ENCODE data around the gene HIBCH. TPM values are rescaled to one million over a fixed set of nuclear protein-coding genes. Genes with fewer than 3 reads are reported as not detected.

HIBCH gene
- total and polyA plus RNA-seq, 2 of the 4 experiments (the other 2 are of a cell fraction): 8.8 to 11.9 TPM

GRCh38 chr2:190215620-190216019 lies 104.0 kb downstream of the HIBCH start:
- H4K91ac ChIP-seq (ENCODE audit: insufficient read depth, low read depth, low read length): no peak overlapping the region
- H3K4me2 ChIP-seq (ENCODE audit: low read depth, low read length): no peak overlapping the region
- H3K27ac ChIP-seq (ENCODE audit: insufficient read depth, low read length): no peak overlapping the region
- ChIA-PET CTCF (interaction anchor here (0.6 kb wide), 1 partner anchor 104 kb away, joined by 3 read pairs; no protein-coding TSS in a partner anchor), POLR2A (ENCODE audit: unreplicated experiment) (no interaction called here)
- no peak overlapping the region for H3K4ac ChIP-seq (ENCODE audit: low read depth, low read length)
- in situ Hi-C loops (cut with MboI; ENCODE audit: low sequenced_read_pairs) (no loop called here), intact Hi-C loops (cut with micrococcal nuclease) (no loop called here), dilution Hi-C loops (cut with HindIII; ENCODE audit: low sequenced_read_pairs, unreplicated experiment) (no loop called here)
- H3K56ac ChIP-seq (ENCODE audit: extremely low read depth, insufficient read depth, low read length): no peak overlapping the region
- WGBS, 2 experiments (ENCODE audit: extremely low coverage in 2 of 2, insufficient read length in 1 of 2): 32% methylated on average over 3 of the region's 3 CpGs; no CpG with 5 or more reads in 1 of the 2 experiments
- no peak overlapping the region for H3K18ac ChIP-seq (ENCODE audit: low read depth, low read length)
- no peak overlapping the region for H2AK5ac ChIP-seq (ENCODE audit: low read depth, low read length)
- H4K5ac ChIP-seq (ENCODE audit: low read depth, low read length): no peak overlapping the region
- no peak overlapping the region for H2BK120ac ChIP-seq (ENCODE audit: low read depth, low read length)
- peaks cover 4% of the 10 kb centered on the region; the same call in 1 of the 2 replicates for H3K36me3 ChIP-seq (ENCODE audit: control insufficient read depth, insufficient read depth, low read length)
- no peak for TF ChIP-seq MAZ (IDR thresholded peaks at IDR 0.05; ENCODE audit: borderline replicate concordance, low read depth, low read length)
- no peak overlapping the region for H2BK15ac ChIP-seq (ENCODE audit: low read depth, low read length)
- H3K27me3 ChIP-seq (ENCODE audit: control insufficient read depth, insufficient read depth, low read length): no peaks in the 10 kb centered on the region
- DNase-seq: no peak
- H4K20me1 ChIP-seq (ENCODE audit: insufficient read depth, low read length): no peaks in the 10 kb centered on the region
- no peaks in the 10 kb centered on the region for H3K4me1 ChIP-seq (ENCODE audit: control insufficient read depth, insufficient read depth, low read length)
- no peak for ATAC-seq (ENCODE audit: low read depth)
- H3K23ac ChIP-seq (ENCODE audit: low read depth, low read length): no peak overlapping the region
- BruUV-seq (replicated peaks): no TSS peak
- H2BK5ac ChIP-seq (ENCODE audit: low read depth, low read length, poor library complexity, severe bottlenecking): no peak overlapping the region
- no peak overlapping the region for H2AK9ac ChIP-seq (replicated peaks; ENCODE audit: low read depth, low read length, poor library complexity)
- H3K9me3 ChIP-seq (ENCODE audit: control insufficient read depth, insufficient read depth, low read length): no peaks in the 10 kb centered on the region
- no peak overlapping the region for H2AFZ ChIP-seq (replicated peaks; ENCODE audit: low read length, poor library complexity)
- no peaks in the 10 kb centered on the region for H3K79me1 ChIP-seq (ENCODE audit: low read depth in 1 of 2, low read length in 2 of 2)
- H4K8ac ChIP-seq (ENCODE audit: low read depth in 2 of 2, low read length in 2 of 2): no peak overlapping the region
- H3K9ac ChIP-seq (ENCODE audit: low read depth, low read length): no peak overlapping the region
- no peak overlapping the region for H2BK20ac ChIP-seq (ENCODE audit: low read depth, low read length)
- H3K14ac ChIP-seq (replicated peaks; ENCODE audit: low read depth, low read length): no peak overlapping the region
- no peak overlapping the region for H3K4me3 ChIP-seq (ENCODE audit: insufficient read depth, low read depth, low read length)
- no peaks in the 10 kb centered on the region for H3K9me1 ChIP-seq (ENCODE audit: insufficient read depth, low read length)
